Measurements from ENCODE around the gene ZFYVE9.

Gene ZFYVE9

GRCh38 chr1:52365746-52366516 lies 224.0 kb downstream of the ZFYVE9 start, which contains the start of gene CC2D1B (continued):
- TF ChIP-seq ZSCAN16 (tag by site-specific recombination; IDR thresholded peaks at IDR 0.05), result peak; percentile 60; the same call in 1 of the 2 replicates

DNA sequence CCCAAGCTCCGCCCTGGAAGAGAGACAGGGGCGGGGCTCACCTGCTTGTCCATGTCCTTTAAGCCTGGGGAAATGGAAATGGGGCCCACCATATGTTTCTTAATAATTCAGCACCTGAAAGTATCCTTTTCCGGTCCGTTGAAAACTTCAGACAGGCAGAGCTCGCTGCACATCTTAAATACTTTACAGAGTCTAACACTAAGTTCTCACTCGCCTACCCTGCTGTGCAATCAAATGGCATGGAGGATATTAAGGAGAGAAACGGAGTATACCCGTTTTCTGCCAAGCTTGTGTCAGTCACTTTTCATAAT lies 224.6 kb downstream of the ZFYVE9 start:
- Histone ChIP-seq H3K27ac (ENCODE audit: extremely low read depth, low read depth, low read length) (no peak overlapping the region; the same call in 1 of the 2 replicates), H3K4me1 (ENCODE audit: control insufficient read depth, insufficient read depth, low read length) (peaks cover 7% of the 10 kb centered on the region; the same call in 1 of the 2 replicates), H3K9me3 (ENCODE audit: control insufficient read depth, insufficient read depth, low read depth, low read length) (no peaks in the 10 kb centered on the region), H3K4me3 (ENCODE audit: low read depth, low read length) (peak overlapping the region; percentile 91), H3K36me3 (ENCODE audit: control insufficient read depth in 2 of 2, insufficient read depth in 1 of 2, low read length in 2 of 2) (peaks cover 8 to 31% of the 10 kb centered on the region in 2 experiments; a peak in 2 of 3 replicates)
- ChIA-PET CTCF (no interaction called here), POLR2A (interaction anchor here (0.6 to 3.1 kb wide), 5 partner anchors 13 to 311 kb away, joined by 3 to 11 read pairs (median 10); partner anchors contain the start of genes BTF3L4, ORC1, PRPF38A and TXNDC12)
- TF ChIP-seq ZNF670 (tag by site-specific recombination; IDR thresholded peaks at IDR 0.05; ENCODE audit: low read depth) (no peak), ZNF623 (tag by site-specific recombination; IDR thresholded peaks at IDR 0.05) (no peak), ZNF610 (tag by site-specific recombination; IDR thresholded peaks at IDR 0.05; ENCODE audit: borderline replicate concordance) (peak; percentile 17; the same call in 1 of the 2 replicates), ZFP69B (tag by site-specific recombination; IDR thresholded peaks at IDR 0.05) (peak; percentile 98), ZBTB17 (tag by site-specific recombination; IDR thresholded peaks at IDR 0.05) (no peak), ZNF114 (tag by site-specific recombination; IDR thresholded peaks at IDR 0.05) (no peak)
- TF ChIP-seq, protein P1, sequence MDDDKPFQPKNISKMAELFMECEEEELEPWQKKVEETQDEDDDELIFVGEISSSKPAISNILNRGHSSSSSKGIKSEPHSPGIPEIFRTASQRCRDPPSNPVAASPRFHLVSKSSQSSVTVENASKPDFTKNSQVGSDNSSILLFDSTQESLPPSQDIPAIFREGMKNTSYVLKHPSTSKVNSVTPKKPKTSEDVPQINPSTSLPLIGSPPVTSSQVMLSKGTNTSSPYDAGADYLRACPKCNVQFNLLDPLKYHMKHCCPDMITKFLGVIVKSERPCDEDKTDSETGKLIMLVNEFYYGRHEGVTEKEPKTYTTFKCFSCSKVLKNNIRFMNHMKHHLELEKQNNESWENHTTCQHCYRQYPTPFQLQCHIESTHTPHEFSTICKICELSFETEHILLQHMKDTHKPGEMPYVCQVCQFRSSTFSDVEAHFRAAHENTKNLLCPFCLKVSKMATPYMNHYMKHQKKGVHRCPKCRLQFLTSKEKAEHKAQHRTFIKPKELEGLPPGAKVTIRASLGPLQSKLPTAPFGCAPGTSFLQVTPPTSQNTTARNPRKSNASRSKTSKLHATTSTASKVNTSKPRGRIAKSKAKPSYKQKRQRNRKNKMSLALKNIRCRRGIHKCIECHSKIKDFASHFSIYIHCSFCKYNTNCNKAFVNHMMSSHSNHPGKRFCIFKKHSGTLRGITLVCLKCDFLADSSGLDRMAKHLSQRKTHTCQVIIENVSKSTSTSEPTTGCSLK (tag by site-specific recombination; IDR thresholded peaks at IDR 0.05), result no peak
- TF ChIP-seq, protein P2, sequence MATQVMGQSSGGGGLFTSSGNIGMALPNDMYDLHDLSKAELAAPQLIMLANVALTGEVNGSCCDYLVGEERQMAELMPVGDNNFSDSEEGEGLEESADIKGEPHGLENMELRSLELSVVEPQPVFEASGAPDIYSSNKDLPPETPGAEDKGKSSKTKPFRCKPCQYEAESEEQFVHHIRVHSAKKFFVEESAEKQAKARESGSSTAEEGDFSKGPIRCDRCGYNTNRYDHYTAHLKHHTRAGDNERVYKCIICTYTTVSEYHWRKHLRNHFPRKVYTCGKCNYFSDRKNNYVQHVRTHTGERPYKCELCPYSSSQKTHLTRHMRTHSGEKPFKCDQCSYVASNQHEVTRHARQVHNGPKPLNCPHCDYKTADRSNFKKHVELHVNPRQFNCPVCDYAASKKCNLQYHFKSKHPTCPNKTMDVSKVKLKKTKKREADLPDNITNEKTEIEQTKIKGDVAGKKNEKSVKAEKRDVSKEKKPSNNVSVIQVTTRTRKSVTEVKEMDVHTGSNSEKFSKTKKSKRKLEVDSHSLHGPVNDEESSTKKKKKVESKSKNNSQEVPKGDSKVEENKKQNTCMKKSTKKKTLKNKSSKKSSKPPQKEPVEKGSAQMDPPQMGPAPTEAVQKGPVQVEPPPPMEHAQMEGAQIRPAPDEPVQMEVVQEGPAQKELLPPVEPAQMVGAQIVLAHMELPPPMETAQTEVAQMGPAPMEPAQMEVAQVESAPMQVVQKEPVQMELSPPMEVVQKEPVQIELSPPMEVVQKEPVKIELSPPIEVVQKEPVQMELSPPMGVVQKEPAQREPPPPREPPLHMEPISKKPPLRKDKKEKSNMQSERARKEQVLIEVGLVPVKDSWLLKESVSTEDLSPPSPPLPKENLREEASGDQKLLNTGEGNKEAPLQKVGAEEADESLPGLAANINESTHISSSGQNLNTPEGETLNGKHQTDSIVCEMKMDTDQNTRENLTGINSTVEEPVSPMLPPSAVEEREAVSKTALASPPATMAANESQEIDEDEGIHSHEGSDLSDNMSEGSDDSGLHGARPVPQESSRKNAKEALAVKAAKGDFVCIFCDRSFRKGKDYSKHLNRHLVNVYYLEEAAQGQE (tag by site-specific recombination; IDR thresholded peaks at IDR 0.05), result peak; percentile 41; the same call in 1 of the 2 replicates
- TF ChIP-seq, protein P3, sequence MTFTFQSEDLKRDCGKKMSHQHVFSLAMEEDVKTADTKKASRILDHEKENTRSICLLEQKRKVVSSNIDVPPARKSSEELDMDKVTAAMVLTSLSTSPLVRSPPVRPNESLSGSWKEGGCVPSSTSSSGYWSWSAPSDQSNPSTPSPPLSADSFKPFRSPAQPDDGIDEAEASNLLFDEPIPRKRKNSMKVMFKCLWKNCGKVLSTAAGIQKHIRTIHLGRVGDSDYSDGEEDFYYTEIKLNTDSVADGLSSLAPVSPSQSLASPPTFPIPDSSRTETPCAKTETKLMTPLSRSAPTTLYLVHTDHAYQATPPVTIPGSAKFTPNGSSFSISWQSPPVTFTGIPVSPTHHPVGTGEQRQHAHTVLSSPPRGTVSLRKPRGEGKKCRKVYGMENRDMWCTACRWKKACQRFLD (tag by site-specific recombination; IDR thresholded peaks at IDR 0.05), result no peak
- TF ChIP-seq, protein P4, sequence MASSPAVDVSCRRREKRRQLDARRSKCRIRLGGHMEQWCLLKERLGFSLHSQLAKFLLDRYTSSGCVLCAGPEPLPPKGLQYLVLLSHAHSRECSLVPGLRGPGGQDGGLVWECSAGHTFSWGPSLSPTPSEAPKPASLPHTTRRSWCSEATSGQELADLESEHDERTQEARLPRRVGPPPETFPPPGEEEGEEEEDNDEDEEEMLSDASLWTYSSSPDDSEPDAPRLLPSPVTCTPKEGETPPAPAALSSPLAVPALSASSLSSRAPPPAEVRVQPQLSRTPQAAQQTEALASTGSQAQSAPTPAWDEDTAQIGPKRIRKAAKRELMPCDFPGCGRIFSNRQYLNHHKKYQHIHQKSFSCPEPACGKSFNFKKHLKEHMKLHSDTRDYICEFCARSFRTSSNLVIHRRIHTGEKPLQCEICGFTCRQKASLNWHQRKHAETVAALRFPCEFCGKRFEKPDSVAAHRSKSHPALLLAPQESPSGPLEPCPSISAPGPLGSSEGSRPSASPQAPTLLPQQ (tag by site-specific recombination; IDR thresholded peaks at IDR 0.05), result peak; percentile 98

DNA sequence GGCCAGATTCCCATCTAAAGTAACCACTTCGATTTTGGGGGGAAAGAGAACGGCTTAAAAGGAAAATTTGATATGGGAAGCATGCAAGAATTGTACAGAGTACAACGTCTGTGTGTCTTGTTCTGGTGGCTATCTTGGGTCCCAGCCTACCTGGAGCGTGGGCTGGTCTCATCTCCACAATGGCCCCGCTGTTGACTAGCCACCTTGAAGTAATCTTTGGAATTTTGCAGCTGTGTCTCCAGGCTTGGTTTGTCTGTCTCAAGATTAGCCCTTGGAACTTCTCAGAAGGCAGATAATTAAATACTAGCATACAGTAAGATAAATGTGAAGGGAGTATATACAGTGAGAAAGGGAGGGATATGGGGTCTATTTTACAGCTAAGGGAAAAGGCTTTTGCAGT lies 225.4 kb downstream of the ZFYVE9 start:
- Histone ChIP-seq H3K4me3 (ENCODE audit: low read depth, low read length) (no peak overlapping the region), H3K9me3 (ENCODE audit: control insufficient read depth, insufficient read depth, low read depth, low read length) (no peaks in the 10 kb centered on the region), H3K4me1 (ENCODE audit: control insufficient read depth, insufficient read depth, low read length) (peaks cover 7% of the 10 kb centered on the region; the same call in 1 of the 2 replicates), H3K27ac (ENCODE audit: extremely low read depth, low read depth, low read length) (no peak overlapping the region), H3K36me3 (ENCODE audit: control insufficient read depth in 2 of 2, insufficient read depth in 1 of 2, low read length in 2 of 2) (peaks cover 11 to 27% of the 10 kb centered on the region in 2 experiments; a peak in 2 of 3 replicates)
- POLR2A ChIA-PET, result interaction anchor here (2.0 to 3.1 kb wide), 3 partner anchors 14 to 312 kb away, joined by 10 to 11 read pairs (median 10); partner anchors contain the start of genes BTF3L4, ORC1, PRPF38A and TXNDC12
- CTCF ChIA-PET, result interaction anchor here (0.6 to 1.2 kb wide), 3 partner anchors 306 to 698 kb away, joined by 3 to 4 read pairs (median 3); no protein-coding TSS in a partner anchor
- no peak for TF ChIP-seq ZNF19 (tag by site-specific recombination; IDR thresholded peaks at IDR 0.05; ENCODE audit: low read depth)
- no peak for TF ChIP-seq ZNF133 (tag by site-specific recombination; IDR thresholded peaks at IDR 0.05)
- no peak for TF ChIP-seq ZNF580 (tag by site-specific recombination; IDR thresholded peaks at IDR 0.05)
- TF ChIP-seq, protein P5, sequence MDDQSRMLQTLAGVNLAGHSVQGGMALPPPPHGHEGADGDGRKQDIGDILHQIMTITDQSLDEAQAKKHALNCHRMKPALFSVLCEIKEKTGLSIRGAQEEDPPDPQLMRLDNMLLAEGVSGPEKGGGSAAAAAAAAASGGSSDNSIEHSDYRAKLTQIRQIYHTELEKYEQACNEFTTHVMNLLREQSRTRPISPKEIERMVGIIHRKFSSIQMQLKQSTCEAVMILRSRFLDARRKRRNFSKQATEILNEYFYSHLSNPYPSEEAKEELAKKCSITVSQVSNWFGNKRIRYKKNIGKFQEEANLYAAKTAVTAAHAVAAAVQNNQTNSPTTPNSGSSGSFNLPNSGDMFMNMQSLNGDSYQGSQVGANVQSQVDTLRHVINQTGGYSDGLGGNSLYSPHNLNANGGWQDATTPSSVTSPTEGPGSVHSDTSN (CRISPR knock-in tag; IDR thresholded peaks at IDR 0.05), result no peak
- TF ChIP-seq OVOL3 (tag by site-specific recombination; IDR thresholded peaks at IDR 0.05), result no peak
- TF ChIP-seq KLF16 (tag by site-specific recombination; IDR thresholded peaks at IDR 0.05), result no peak
- no peak for TF ChIP-seq ZNF433 (tag by site-specific recombination; IDR thresholded peaks at IDR 0.05; ENCODE audit: low read depth)
- TF ChIP-seq ZFP41 (tag by site-specific recombination; IDR thresholded peaks at IDR 0.05; ENCODE audit: borderline replicate concordance), result no peak
- TF ChIP-seq, protein P6, sequence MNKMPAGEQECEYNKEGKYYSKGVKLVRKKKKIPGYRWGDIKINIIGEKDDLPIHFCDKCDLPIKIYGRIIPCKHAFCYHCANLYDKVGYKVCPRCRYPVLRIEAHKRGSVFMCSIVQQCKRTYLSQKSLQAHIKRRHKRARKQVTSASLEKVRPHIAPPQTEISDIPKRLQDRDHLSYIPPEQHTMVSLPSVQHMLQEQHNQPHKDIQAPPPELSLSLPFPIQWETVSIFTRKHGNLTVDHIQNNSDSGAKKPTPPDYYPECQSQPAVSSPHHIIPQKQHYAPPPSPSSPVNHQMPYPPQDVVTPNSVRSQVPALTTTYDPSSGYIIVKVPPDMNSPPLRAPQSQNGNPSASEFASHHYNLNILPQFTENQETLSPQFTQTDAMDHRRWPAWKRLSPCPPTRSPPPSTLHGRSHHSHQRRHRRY (tag by site-specific recombination; IDR thresholded peaks at IDR 0.05), result no peak

All from HEK293 (cell line).